HG03064 (cell line): ENCODE data around the gene LCN15.

Experiments used
- ATAC-seq: cut with Tn5 transposase; IDR thresholded peaks from one replicate; pipeline ENCODE4 v1.9.1; 2021; ENCODE audit warnings: low read depth; ENCODE audit not compliant: unreplicated experiment

The LCN15 gene

GRCh38 chr9:136742591-136743391 lies 21.5 kb downstream of the LCN15 start, which contains the start of gene LCN10:
Gene LCN10 (minus strand): TSS chr9:136742940. CDS start chr9:136742903, 37 bp downstream.
- no peak for ATAC-seq

GRCh38 chr9:136741883-136742571 lies 22.3 kb downstream of the LCN15 start:
- no peak for ATAC-seq

DNA sequence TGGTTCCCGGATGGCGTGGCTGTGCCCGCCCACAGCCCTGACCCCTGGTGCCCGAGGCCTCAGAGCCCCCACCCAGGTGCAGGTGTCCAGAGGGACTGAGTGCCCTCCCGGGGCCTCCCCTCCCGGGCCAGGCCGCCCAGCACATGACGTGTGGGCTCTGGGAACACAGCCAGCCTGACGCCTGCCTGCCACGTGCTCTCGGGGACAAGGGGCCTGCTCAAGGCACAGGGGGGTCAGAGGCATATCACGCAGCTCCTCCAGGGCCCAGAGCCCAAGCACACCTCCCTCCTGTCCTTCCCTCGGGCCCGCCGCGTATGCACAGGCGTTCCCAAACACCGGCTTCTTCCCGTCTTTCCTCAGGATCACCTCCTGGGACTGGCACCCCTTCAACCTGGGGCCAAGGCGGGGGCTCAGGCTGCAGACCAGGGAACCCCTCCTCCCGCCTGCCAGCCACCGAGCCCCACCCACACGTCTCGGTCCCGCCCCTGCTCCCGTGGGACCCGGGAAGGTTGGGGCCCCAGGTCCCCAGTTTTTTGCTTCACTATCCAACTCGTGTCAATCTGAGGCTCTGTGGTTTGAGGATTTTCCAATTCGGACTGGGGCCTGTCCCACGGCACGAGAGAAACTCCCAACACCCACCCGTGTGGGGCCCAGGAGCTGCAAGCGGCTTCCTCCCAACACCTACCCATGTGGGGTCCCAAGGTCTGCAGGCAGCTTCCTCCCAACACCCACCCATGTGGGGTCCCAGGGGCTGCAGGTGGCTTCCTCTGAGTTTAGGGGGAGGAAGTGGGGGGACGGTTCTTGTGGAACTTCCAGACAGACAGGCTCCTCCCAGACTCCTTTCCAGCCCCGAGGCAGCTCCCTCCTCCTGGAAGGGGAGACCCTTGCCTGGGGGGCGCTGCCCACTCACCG lies 23.1 kb downstream of the LCN15 start:
- no peak for ATAC-seq

GRCh38 chr9:136740491-136740890 lies 23.8 kb downstream of the LCN15 start:
- no peak for ATAC-seq

- ATAC-seq, result no peak
Measured at GRCh38 chr9:136740069-136740468, 24.2 kb downstream of the LCN15 start.

DNA sequence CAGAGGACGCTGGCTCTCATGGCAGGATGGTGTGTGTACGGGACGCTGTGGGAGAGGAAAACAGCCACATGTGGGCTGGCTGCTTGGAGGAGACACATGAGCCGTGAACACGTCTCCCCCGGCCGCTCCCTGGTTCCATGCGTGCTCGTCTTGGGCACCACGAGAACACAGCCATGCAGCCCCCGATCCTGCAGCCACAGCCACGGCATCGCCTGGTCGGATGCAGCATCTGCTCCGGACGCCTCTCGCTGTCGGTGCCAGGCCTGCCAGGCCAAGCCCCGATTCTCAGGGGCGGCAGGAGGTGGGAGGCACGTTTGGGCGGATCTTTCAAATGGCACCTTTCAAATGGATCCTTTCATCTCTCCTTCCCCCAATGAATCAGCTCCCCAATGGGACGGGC lies 24.8 kb downstream of the LCN15 start:
- ATAC-seq, result no peak

- ATAC-seq, result no peak
Measured at GRCh38 chr9:136738960-136739359, 25.4 kb downstream of the LCN15 start.

GRCh38 chr9:136735812-136736480 lies 28.4 kb downstream of the LCN15 start:
- no peak for ATAC-seq

DNA sequence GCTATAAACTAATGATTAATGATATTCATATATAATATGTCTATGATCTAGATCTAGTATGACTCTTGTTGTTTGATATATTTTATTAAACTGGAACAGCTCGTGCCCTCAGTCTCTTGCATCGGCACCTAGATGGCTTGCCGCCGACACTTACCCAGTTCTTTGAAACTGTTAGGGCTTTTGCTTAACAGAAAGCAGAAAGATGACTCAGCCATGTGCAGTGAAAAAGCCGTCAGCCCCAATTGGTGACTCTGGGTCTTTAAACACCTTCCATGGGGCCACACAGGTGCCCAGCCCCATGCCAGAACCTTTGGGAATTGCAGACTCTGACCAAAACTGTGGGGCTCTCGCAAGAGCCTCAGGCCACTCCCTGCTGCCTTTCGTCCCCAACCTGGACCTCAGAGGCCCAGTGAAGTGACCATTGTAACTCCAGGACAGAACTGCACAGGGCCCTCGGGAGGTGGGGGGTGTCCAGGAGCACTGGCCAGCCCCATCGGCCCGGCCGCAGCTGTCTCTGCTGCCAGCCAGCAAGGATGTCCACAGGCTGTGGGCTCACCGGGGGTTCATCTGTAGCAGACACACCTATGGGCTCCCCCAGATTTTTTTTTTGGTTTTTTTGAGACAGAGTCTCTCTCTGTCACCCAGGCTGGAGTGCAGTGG lies 29.4 kb downstream of the LCN15 start:
- no peak for ATAC-seq

DNA sequence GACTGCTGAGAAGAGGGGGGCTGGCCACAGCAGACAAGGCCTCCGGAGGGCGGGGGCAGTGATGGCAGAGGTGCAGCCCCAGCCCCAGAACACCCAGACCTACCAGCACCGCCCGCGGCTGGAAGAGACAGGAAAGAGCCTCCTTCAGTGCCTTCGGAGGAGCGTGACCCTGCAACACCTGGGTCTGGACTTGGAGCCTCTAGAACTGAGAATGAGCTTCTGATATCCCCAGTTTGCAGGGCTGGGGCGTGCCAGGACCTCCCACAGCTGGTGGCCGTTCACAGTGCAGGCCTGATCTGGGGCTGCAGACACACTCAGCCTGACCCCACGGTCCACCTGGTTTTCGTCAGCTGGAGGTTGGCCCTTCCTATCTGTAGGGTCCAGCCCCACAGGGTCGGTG lies 30.7 kb downstream of the LCN15 start:
- no peak for ATAC-seq

- no peak for ATAC-seq
Measured at GRCh38 chr9:136732444-136733178, 31.7 kb downstream of the LCN15 start.

DNA sequence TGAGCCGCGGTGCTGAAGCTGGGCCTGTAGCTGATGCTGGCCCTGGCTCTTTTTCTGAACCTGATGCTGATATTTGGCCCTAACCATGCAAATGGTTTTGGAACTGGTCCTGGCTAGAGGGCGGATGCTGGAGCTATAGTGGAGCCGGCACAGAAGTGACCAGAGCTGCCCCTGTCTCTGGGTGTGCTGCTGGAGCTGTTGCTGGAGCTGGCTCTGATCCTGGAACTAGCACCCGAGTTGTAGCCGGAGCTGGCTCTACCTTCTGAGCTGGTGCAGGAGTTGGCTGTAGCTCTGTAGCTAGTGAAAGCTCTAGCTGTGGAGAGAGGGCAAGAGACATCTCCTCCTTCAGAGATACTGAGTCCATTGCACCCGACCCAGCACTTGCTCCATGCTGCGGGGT lies 34.4 kb downstream of the LCN15 start:
- no peak for ATAC-seq

DNA sequence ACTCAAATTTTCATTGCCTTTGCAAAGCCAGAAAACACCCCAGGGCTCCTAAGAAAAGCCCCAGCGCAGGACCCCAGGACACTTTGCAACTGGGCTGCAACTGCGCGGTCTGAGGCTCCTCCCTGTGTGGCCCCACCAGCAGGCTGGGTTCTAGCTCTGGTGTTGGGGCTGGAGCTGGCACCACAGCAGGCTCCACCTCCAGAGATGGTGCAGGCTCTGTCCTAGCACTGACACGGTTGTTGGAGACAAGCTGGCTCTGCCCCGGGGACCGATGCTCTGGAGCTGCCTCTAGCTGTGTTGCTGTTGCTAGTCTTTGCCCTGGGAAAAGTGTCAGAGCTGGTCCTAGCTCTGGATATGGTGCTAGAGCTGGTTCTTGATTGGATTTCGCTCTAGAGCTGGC lies 35.2 kb downstream of the LCN15 start:
- ATAC-seq, result no peak

DNA sequence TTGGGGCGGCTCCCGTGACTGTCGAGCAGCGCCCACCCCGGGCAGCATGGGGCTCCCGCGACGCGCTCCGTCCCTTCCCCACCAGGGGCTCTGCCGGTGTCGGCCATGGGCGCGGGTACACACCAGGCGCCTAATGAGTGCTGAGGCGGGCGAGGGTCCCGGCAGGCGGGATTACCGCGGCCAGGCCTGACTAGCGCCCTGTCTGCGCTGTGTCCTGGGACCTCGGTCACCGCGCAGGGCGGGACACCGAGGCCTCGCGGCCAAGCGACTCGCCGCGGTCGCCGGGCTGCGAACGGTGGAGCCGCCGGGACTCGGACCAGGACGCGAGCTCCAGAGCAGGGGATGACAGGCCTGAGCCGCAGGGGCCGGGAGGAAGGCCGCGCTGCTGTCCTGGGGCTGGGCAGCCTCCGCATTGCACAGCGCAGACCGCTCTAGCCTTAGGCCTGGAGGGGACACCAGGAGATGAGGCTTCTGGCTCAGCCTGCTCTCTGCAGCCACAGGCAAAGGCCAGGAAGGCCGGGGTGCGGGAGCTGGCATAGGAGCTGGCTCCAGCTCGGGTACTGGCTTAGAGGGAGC lies 35.7 kb downstream of the LCN15 start:
- ATAC-seq, result no peak

- no peak for ATAC-seq
Measured at GRCh38 chr9:136728080-136728547, 36.2 kb downstream of the LCN15 start.

GRCh38 chr9:136726631-136727191 lies 37.6 kb downstream of the LCN15 start:
- ATAC-seq, result no peak

DNA sequence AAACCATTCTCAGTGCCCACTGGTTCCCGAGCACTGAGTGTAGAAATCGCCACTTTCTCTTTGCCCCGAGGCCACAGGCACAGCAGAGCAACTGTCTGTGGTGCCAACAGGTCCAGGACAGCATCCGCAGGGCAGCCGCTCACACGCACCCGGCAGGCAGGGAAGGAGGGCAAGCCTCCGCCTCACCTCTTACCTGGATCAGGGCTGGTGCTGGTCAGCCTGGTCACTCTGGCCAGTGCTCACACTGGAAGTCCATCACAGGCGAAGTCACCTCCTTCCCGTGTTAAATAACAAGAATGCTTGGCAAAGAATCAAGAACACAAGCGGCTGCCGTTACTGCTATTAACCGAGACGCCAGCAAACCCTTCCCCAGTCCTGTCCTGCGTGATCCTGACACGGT lies 38.2 kb downstream of the LCN15 start:
- ATAC-seq, result no peak

GRCh38 chr9:136725612-136726011 lies 38.7 kb downstream of the LCN15 start:
- no peak for ATAC-seq
